ENCODE measurements around the gene MAPT. TPM values are rescaled to one million over a fixed set of nuclear protein-coding genes. Genes with fewer than 3 reads are reported as not detected.

The MAPT gene
- total and polyA plus RNA-seq, 3 donors from 2014 or later: 5.0 to 100 (median 6.1) TPM

DNA sequence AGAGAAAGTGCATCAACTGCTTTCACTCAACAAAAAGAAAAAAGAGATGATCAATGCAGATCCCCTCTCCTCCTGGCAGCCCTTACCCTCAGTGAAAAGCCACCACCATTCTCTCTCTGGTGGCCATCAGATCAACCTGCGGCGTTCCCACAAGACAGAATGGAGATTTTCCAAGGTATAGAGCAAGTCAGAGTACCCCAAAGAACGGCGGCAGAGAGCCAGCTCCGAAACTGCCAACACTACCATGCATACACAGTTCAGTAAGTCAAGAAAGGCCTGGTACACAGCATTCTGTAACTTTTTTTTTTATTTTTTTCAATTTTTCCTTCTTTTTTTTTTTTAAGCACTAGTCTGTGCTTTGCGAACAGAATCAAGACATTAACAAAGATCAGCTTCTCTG, 135.3 kb downstream of the MAPT start:
- H3K36me3 ChIP-seq (ENCODE audit: low read depth, missing control alignments): no peaks in the 10 kb centered on the region
- intact Hi-C loops (cut with DNase I; ENCODE audit: low total_unique reads): no loop called here
- no peaks in the 10 kb centered on the region for H3K27me3 ChIP-seq
- H3K4me1 ChIP-seq: peaks cover 2% of the 10 kb centered on the region
- WGBS, 2 donors: 91 to 98% methylated on average over 6 of the region's 6 CpGs
- no peak overlapping the region for H3K4me3 ChIP-seq
- DNase-seq: no peak
- no peak for TF ChIP-seq POLR2A (IDR thresholded peaks at IDR 0.05)
- TF ChIP-seq, protein P1, sequence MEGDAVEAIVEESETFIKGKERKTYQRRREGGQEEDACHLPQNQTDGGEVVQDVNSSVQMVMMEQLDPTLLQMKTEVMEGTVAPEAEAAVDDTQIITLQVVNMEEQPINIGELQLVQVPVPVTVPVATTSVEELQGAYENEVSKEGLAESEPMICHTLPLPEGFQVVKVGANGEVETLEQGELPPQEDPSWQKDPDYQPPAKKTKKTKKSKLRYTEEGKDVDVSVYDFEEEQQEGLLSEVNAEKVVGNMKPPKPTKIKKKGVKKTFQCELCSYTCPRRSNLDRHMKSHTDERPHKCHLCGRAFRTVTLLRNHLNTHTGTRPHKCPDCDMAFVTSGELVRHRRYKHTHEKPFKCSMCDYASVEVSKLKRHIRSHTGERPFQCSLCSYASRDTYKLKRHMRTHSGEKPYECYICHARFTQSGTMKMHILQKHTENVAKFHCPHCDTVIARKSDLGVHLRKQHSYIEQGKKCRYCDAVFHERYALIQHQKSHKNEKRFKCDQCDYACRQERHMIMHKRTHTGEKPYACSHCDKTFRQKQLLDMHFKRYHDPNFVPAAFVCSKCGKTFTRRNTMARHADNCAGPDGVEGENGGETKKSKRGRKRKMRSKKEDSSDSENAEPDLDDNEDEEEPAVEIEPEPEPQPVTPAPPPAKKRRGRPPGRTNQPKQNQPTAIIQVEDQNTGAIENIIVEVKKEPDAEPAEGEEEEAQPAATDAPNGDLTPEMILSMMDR (IDR thresholded peaks at IDR 0.05): no peak
- no peak overlapping the region for H3K27ac ChIP-seq
- no peaks in the 10 kb centered on the region for H3K9me3 ChIP-seq

DNA sequence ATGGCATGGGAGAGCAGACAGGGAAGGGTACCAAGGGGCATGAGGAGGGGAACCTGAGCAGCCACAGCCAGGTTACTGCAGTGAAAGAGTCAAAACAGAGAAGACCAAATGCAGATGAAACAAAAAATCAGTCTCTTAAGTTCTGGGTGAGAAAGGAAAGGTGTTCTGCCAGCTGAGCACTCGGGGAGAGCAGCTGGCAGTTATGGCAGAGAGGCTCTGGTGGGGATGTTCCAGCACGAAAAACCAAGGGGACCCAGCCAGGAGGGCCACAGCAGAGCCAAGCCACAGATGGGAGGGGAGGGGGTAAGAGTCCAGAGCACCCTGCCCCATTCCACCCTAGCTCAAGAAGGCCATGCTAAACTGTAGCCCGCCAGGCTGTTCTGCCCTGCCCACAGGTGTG, 136.4 kb downstream of the MAPT start:
- Histone ChIP-seq H3K36me3 (ENCODE audit: low read depth, missing control alignments) (no peaks in the 10 kb centered on the region), H3K27ac (no peak overlapping the region), H3K9me3 (no peaks in the 10 kb centered on the region), H3K4me1 (peaks cover 2% of the 10 kb centered on the region), H3K27me3 (no peaks in the 10 kb centered on the region), H3K4me3 (no peak overlapping the region)
- WGBS, 2 donors: 83 to 90% methylated on average over 3 of the region's 3 CpGs
- no peak for TF ChIP-seq POLR2A (IDR thresholded peaks at IDR 0.05)
- TF ChIP-seq, protein P1 (IDR thresholded peaks at IDR 0.05): no peak
- no peak for DNase-seq
- intact Hi-C loops (cut with DNase I; ENCODE audit: low total_unique reads): no loop called here

DNA sequence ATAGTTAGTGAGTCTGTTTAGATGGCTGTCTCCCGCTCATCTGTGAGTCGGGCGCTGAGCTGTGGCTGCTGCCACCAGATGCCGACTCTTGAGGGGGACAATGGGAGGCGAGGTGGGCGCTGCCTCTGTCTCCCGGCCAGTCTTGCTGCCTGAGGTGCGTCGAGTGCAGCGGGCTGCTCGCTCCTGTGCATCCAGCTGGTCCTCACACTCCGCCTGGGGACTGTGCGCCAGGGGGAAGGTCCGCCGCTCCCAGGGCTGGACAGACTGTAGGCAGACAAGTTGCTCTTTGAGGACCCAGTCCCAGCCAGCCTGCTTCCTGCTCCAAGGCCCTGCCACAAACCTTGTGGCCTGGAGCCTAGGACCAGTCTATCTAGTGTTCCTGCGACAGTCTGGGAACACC, 137.1 kb downstream of the MAPT start:
- Histone ChIP-seq H3K4me1 (peaks cover 2% of the 10 kb centered on the region), H3K4me3 (no peak overlapping the region), H3K36me3 (ENCODE audit: low read depth, missing control alignments) (no peaks in the 10 kb centered on the region), H3K27me3 (no peaks in the 10 kb centered on the region), H3K27ac (no peak overlapping the region), H3K9me3 (no peaks in the 10 kb centered on the region)
- TF ChIP-seq, protein P1 (IDR thresholded peaks at IDR 0.05): no peak
- TF ChIP-seq POLR2A (IDR thresholded peaks at IDR 0.05): no peak
- no peak for DNase-seq
- intact Hi-C loops (cut with DNase I; ENCODE audit: low total_unique reads): no loop called here
- WGBS, 2 donors: 95 to 100% methylated on average over 10 to 16 of the region's 16 CpGs

DNA sequence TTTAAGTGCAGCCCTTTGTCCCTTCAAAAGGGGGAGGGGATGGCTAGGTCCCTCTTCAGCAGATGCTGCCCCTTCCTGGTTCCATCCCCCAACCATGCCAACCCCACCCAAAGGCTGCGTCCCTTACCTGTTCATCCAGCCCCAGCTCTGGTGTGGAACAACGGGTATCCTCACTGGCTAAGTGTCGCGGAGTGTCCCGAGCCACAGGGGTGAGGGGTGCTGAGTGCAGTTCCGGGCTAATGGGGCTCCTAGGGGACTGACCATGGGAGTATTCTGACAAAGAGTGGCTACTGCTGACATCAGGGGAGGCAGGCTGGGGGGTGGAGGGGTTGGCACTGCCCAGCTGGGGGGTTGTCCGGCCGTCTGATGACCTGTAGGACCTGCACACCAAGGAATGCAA, 137.6 kb downstream of the MAPT start:
- intact Hi-C loops (cut with DNase I; ENCODE audit: low total_unique reads): no loop called here
- H3K27ac ChIP-seq: no peak overlapping the region
- no peaks in the 10 kb centered on the region for H3K36me3 ChIP-seq (ENCODE audit: low read depth, missing control alignments)
- no peaks in the 10 kb centered on the region for H3K9me3 ChIP-seq
- H3K4me3 ChIP-seq: no peak overlapping the region
- no peaks in the 10 kb centered on the region for H3K27me3 ChIP-seq
- DNase-seq: no peak
- TF ChIP-seq, protein P1 (IDR thresholded peaks at IDR 0.05): no peak
- no peak for TF ChIP-seq POLR2A (IDR thresholded peaks at IDR 0.05)
- H3K4me1 ChIP-seq: peaks cover 2% of the 10 kb centered on the region
- WGBS, 2 donors: 77 to 91% methylated on average over 8 of the region's 8 CpGs

DNA sequence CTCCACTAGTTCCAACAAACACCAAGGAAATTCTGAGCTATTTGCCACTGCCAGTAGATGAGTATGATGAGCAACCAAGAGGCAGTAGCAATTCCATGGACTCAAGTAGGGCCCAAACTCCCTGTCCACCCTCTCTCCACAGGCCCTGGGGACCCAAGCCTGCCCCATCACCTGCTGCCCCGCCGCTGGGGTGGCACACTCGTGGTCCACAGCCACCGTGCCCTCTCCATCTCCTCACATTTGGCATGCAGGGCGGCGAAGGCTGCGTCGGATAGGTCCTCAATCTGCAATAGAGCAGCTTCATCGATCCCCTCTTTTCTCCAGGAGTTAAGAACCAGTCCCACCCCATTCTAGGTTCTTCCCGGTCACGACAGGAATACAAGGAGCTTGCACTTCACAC, 138.6 kb downstream of the MAPT start:
- intact Hi-C loops (cut with DNase I; ENCODE audit: low total_unique reads): no loop called here
- Histone ChIP-seq H3K27me3 (no peaks in the 10 kb centered on the region), H3K27ac (no peak overlapping the region), H3K9me3 (no peaks in the 10 kb centered on the region), H3K36me3 (ENCODE audit: low read depth, missing control alignments) (no peaks in the 10 kb centered on the region), H3K4me3 (no peak overlapping the region), H3K4me1 (peaks cover 2% of the 10 kb centered on the region)
- TF ChIP-seq POLR2A (IDR thresholded peaks at IDR 0.05): no peak
- TF ChIP-seq, protein P1 (IDR thresholded peaks at IDR 0.05): no peak
- WGBS, 2 donors: 94 to 95% methylated on average over 6 to 11 of the region's 11 CpGs
- DNase-seq: no peak

All from testis (tissue), 3 donors.